LNCaP clone FGC (cell line): ENCODE measurements around the gene CIART.
A peak's percentile ranks its signal among the peaks of the same experiment; 100 is the strongest.
"Not testable (repeated sequence)": the region's sequence is repeated elsewhere in the genome, so short reads cannot be mapped to it uniquely, and the experiment has no call there.

Source experiments
- DNase-seq: peaks from one replicate; pipeline ENCODE4 v3.0.0-alpha.2; 2011; ENCODE audit warnings: low read depth
- H3K4me3 ChIP-seq: 2 replicates; pipeline ENCODE4 v1.5.1; 2011; ENCODE audit warnings: mild to moderate bottlenecking, low read depth, low read length, control low read depth
- TF ChIP-seq, protein P1 (sequence below): IDR thresholded peaks from 2 replicates; pipeline ENCODE4 v1.5.1; 2012; ENCODE audit warnings: mild to moderate bottlenecking; ENCODE audit not compliant: control insufficient read depth, insufficient read depth; ENCODE audit errors: extremely low read depth

The CIART gene

DNA sequence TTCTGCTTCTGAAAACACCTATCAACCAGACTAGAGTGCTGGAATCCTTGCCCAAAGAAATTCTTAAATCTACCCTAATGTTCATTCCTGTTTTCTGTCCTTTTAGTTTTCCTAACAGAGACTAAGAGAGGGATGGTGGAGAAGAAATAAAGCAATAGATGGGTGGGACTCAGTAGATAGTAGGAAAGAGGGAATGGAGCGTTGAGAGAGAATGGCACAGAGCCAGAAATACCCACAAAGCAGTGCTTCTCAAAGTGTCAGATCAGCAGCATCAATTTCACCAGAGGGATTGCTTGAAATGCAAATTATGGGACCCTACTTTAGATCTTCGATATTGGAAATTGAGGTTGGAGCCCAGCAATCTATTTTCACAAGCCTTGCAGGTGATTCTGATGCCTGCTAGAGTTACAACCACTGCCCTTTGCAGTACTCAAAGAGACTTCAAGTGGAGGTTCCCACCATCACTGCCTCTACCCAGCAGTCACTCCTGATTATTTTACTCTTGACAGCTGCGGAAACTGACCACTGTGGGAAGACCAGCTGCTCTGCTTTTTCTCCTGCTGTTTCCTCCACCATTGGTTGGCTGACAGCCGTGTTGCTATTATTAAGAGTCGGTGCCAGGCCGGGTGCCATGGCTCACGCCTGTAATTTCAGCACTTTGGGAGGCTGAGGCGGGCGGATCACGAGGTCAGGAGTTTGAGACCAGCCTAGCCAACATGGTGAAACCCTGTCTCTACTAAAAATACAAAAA lies 27.6 kb downstream of the CIART start:
- no peak overlapping the region for H3K4me3 ChIP-seq
- DNase-seq, result no peak
- TF ChIP-seq, protein P1, sequence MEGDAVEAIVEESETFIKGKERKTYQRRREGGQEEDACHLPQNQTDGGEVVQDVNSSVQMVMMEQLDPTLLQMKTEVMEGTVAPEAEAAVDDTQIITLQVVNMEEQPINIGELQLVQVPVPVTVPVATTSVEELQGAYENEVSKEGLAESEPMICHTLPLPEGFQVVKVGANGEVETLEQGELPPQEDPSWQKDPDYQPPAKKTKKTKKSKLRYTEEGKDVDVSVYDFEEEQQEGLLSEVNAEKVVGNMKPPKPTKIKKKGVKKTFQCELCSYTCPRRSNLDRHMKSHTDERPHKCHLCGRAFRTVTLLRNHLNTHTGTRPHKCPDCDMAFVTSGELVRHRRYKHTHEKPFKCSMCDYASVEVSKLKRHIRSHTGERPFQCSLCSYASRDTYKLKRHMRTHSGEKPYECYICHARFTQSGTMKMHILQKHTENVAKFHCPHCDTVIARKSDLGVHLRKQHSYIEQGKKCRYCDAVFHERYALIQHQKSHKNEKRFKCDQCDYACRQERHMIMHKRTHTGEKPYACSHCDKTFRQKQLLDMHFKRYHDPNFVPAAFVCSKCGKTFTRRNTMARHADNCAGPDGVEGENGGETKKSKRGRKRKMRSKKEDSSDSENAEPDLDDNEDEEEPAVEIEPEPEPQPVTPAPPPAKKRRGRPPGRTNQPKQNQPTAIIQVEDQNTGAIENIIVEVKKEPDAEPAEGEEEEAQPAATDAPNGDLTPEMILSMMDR, result no peak

DNA sequence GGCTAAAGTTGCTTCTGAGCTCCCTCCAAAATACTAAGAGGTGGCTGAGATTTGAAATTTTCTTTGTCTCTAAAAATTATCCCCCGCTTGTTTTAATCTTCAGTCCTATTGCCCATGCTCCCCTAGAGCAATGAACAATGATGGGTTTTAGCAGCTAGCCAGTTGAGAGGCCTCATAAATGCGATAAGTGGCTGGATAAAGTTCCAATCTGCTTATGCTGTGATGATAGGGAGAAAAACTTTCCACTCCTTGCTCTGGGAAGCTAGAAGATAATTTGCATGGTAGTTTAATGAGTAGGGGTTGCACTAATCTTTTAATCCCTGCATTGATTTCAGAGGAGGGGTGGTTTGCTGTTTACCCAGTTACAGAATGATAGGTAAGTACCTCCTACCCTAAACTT lies 29.4 kb downstream of the CIART start:
- DNase-seq, result no peak
- no peak overlapping the region for H3K4me3 ChIP-seq
- TF ChIP-seq, protein P1, result no peak

DNA sequence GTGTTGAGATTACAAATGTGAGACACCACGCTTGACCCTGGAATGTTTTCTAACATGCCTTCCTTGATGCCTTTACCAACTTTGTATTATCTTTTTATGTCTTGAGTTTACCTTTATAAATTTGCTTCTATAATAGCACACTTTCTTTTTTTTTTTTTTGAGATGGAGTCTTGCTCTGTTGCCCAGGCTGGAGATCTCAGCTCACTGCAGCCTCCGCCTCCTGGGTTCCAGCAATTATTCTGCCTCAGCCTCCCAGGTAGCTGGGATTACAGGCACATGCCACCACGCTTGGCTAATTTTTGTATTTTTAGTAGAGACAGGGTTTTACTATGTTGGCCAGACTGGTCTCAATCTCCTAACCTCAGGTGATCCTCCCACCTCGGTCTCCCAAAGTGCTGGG lies 32.3 kb downstream of the CIART start:
- DNase-seq, result not testable (repeated sequence)

DNA sequence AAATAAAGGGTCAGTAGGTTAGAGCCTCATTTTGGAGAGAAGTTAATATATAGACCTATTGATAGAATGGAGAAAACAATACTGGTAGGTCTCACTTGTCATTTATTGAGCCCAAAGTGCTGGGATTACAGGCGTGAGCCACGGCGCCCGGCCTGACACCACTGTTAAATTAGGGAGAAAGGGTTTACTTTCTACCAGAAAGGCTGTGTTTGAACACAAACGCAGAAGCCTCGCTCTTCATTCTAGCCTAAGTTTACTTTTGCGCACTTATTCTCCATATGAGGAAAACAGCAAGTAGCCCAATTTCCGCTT lies 38.3 kb downstream of the CIART start:
- H3K4me3 ChIP-seq, result peak overlapping the region; percentile 79
- TF ChIP-seq, protein P1, result no peak
- DNase-seq, result no peak

More for the DNA sequence above, 32.3 kb downstream of the CIART start:
- H3K4me3 ChIP-seq, result not testable (repeated sequence)

DNA sequence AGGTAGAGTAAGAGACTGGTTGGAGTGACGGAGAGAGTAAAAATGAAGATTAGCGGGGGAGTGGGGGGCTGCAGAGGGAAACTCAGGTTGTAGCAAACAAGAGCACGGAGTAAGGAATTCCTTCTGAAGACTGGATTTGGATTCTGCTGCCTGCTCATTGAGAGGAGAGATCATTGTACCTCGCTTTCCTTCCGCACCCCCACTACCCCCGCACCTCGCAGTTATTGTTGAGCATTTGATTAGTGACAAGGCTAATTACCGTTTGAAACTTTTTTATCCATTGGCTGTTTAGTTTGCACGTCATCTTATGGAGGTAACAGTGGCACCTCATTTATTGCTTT lies 39.4 kb downstream of the CIART start:
- peak overlapping the region; percentile 79 for H3K4me3 ChIP-seq
- no peak for DNase-seq
- TF ChIP-seq, protein P1, result no peak

DNA sequence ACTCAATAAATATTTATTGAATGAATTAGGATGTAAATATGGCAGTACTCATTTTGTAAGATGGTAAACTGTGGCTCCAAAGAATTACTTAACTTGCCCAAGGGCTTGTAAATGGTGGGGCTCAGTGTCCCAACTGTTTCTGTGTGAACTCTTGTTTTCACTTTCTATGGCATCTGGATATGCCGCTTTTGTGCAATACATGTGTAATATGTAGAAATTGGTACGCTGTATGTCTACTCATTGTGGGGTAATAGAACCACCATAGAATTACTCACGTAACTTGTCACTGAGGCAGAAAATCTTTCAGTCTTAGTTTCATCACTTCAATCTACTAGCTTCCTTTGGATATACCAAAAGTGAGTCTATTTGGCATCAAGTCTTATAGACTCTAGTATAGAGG lies 40.0 kb downstream of the CIART start:
- TF ChIP-seq, protein P1, result no peak
- H3K4me3 ChIP-seq, result peak overlapping the region; percentile 79
- DNase-seq, result no peak

DNA sequence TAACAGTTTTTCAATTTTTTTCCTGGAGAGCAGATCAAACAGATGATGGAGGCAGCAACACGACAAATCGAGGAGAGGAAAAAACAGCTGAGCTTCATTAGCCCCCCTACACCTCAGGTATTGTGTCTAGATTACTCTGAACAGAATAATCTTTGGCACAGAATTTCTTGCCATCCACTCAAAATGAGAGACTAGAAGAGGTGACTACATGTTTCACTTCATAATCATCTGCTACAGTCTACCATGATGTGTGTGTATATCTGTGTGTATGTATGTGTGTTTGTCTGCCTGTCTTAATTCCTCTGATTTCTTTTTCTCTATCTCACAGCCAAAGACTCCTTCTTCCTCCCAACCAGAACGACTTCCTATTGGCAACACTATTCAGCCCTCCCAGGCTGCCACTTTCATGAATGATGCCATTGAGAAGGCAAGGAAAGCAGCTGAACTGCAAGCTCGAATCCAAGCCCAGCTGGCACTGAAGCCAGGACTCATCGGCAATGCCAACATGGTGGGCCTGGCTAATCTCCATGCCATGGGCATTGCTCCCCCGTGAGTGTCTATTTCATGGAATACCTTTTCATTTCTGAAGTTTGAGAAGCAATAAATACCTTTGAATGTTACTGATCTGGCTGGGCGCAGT lies 50.4 kb downstream of the CIART start:
- H3K4me3 ChIP-seq, result no peak overlapping the region
- TF ChIP-seq, protein P1, result no peak
- DNase-seq, result no peak
